Erythroblast (primary cell): ENCODE results near the gene ESRRB.

Experiments used
- DNase-seq, 2 experiments: peaks; one replicate each; lab custom pipeline; 2025; lab: John Stamatoyannopoulos, UW
- GATA1 ChIP-seq: IDR thresholded peaks from 2 replicates; pipeline ENCODE4 v1.6.1; 2011; ENCODE audit warnings: low read depth, mild to moderate bottlenecking, control low read depth, low read length, moderate library complexity
- POLR2A ChIP-seq: IDR thresholded peaks from 2 replicates; pipeline ENCODE4 v1.6.1; 2011; ENCODE audit warnings: mild to moderate bottlenecking, low read length

ESRRB gene

GRCh38 chr14:76339728-76340615 is 36.0 kb upstream of the ESRRB start:
- no peak for DNase-seq
- TF ChIP-seq GATA1 (no peak), POLR2A (no peak)

- TF ChIP-seq GATA1 (no peak), POLR2A (no peak)
- no peak for DNase-seq
These were observed 32.6 kb upstream of the ESRRB start for GRCh38 chr14:76343386-76343785.

GRCh38 chr14:76346391-76347160 is 29.4 kb upstream of the ESRRB start:
- no peak for TF ChIP-seq GATA1
- no peak for TF ChIP-seq POLR2A
- DNase-seq: no peak

- TF ChIP-seq POLR2A (no peak), GATA1 (no peak)
- no peak for DNase-seq
These were observed 27.0 kb upstream of the ESRRB start for GRCh38 chr14:76348898-76349297.

GRCh38 chr14:76349993-76350392 is 25.9 kb upstream of the ESRRB start:
- no peak for TF ChIP-seq POLR2A
- TF ChIP-seq GATA1: no peak
- no peak for DNase-seq

- DNase-seq: no peak
These were observed 25.3 kb upstream of the ESRRB start for GRCh38 chr14:76350671-76351070.

GRCh38 chr14:76351941-76352340 is 24.0 kb upstream of the ESRRB start:
- no peak for TF ChIP-seq POLR2A
- DNase-seq: no peak

More at GRCh38 chr14:76350671-76351070, 25.3 kb upstream of the ESRRB start:
- no peak for TF ChIP-seq POLR2A
- no peak for TF ChIP-seq GATA1

GRCh38 chr14:76352639-76353281 is 23.2 kb upstream of the ESRRB start:
- DNase-seq: peak; percentile 54 to 67
- TF ChIP-seq POLR2A (no peak), GATA1 (no peak)

- TF ChIP-seq POLR2A (no peak), GATA1 (no peak)
These were observed 21.6 kb upstream of the ESRRB start for GRCh38 chr14:76354310-76354709.

GRCh38 chr14:76355771-76356170 is 20.2 kb upstream of the ESRRB start:
- DNase-seq: no peak

More at GRCh38 chr14:76354310-76354709, 21.6 kb upstream of the ESRRB start:
- DNase-seq: no peak

GRCh38 chr14:76371066-76371465 is 4.9 kb upstream of the ESRRB start:
- no peak for DNase-seq
- TF ChIP-seq GATA1 (no peak), POLR2A (no peak)

More at GRCh38 chr14:76355771-76356170, 20.2 kb upstream of the ESRRB start:
- no peak for TF ChIP-seq GATA1
- TF ChIP-seq POLR2A: no peak

GRCh38 chr14:76373456-76373855 is 2.5 kb upstream of the ESRRB start:
- DNase-seq: no peak
- TF ChIP-seq GATA1 (no peak), POLR2A (no peak)

- TF ChIP-seq GATA1 (no peak), POLR2A (no peak)
- DNase-seq: no peak
These were observed 453 bp upstream of the ESRRB start for GRCh38 chr14:76375484-76375883.
